Measurements from ENCODE around the gene BTBD16. TPM values are rescaled to one million over a fixed set of nuclear protein-coding genes. Genes with fewer than 3 reads are reported as not detected.

Gene BTBD16
- total RNA-seq, 5 donors from 2014 or later (not counting 1 experiment from before 2014, with no cell fraction given), result not detected

- H3K4me1 Mint-ChIP-seq, result no peaks in the 10 kb centered on the region
- no peaks in the 10 kb centered on the region for H3K36me3 Mint-ChIP-seq
- Histone ChIP-seq H3K36me3 (ENCODE audit: control insufficient read depth in 2 of 2, extremely low read depth in 1 of 2, insufficient read depth in 1 of 2, low read length in 1 of 2) (no peaks in the 10 kb centered on the region), H3K27me3 (replicated peaks in 1 of 2; ENCODE audit: control insufficient read depth in 2 of 2, extremely low read depth in 1 of 2, insufficient read depth in 2 of 2, low read length in 1 of 2) (peaks cover 0 to 26% of the 10 kb centered on the region in 2 experiments), H3K4me3 (ENCODE audit: control insufficient read depth in 1 of 2, extremely low read depth in 1 of 2, low read length in 1 of 2) (no peak overlapping the region), H3K4me1 (ENCODE audit: control insufficient read depth in 1 of 2, extremely low read depth in 1 of 2, insufficient read depth in 2 of 2, low read length in 2 of 2) (no peaks in the 10 kb centered on the region), H3K9me3 (no peaks in the 10 kb centered on the region), H3K27ac (ENCODE audit: low read length) (no peak overlapping the region)
- H3K27me3 Mint-ChIP-seq, result peaks cover 7 to 14% of the 10 kb centered on the region in 2 donors
- H3K9me3 Mint-ChIP-seq, result no peaks in the 10 kb centered on the region
- no peak overlapping the region for H3K27ac Mint-ChIP-seq
- no peak overlapping the region for H3K4me3 Mint-ChIP-seq
- CTCF ChIA-PET, result interaction anchor here in 1 of 2 donors (0.6 kb wide), 2 partner anchors 12 to 1414 kb away, joined by 3 to 4 read pairs; no protein-coding TSS in a partner anchor
- WGBS (ENCODE audit: insufficient coverage), result 97% methylated on average over 17 of the region's 19 CpGs
- DNase-seq (no peak), ATAC-seq (replicated peaks in 1 of 4) (no peak)
- POLR2A ChIA-PET, result no interaction called here
Measured at GRCh38 chr10:122230222-122230621, 40.9 kb upstream of the BTBD16 start.

- Histone ChIP-seq H3K4me3 (ENCODE audit: control insufficient read depth in 1 of 2, extremely low read depth in 1 of 2, low read length in 1 of 2) (no peak overlapping the region), H3K27me3 (replicated peaks in 1 of 2; ENCODE audit: control insufficient read depth in 2 of 2, extremely low read depth in 1 of 2, insufficient read depth in 2 of 2, low read length in 1 of 2) (peaks cover 0 to 16% of the 10 kb centered on the region in 2 experiments), H3K4me1 (ENCODE audit: control insufficient read depth in 1 of 2, extremely low read depth in 1 of 2, insufficient read depth in 2 of 2, low read length in 2 of 2) (no peaks in the 10 kb centered on the region), H3K36me3 (ENCODE audit: control insufficient read depth in 2 of 2, extremely low read depth in 1 of 2, insufficient read depth in 1 of 2, low read length in 1 of 2) (no peaks in the 10 kb centered on the region), H3K9me3 (no peaks in the 10 kb centered on the region), H3K27ac (ENCODE audit: low read length) (no peak overlapping the region)
- Mint-ChIP-seq H3K27ac (no peak overlapping the region), H3K27me3 (no peaks in the 10 kb centered on the region), H3K9me3 (no peaks in the 10 kb centered on the region), H3K4me1 (no peaks in the 10 kb centered on the region), H3K36me3 (no peaks in the 10 kb centered on the region), H3K4me3 (no peak overlapping the region)
- POLR2A ChIA-PET, result no interaction called here
- WGBS (ENCODE audit: insufficient coverage), result 86% methylated on average over 1 of the region's 3 CpGs
- ATAC-seq (replicated peaks in 1 of 4) (no peak), DNase-seq (no peak)
- CTCF ChIA-PET, result no interaction called here
Measured at GRCh38 chr10:122232769-122233168, 38.3 kb upstream of the BTBD16 start.

GRCh38 chr10:122233857-122234348, 37.2 kb upstream of the BTBD16 start:
- H3K4me3 Mint-ChIP-seq, result no peak overlapping the region
- POLR2A ChIA-PET, result no interaction called here
- CTCF ChIA-PET, result no interaction called here
- ATAC-seq (replicated peaks in 1 of 4), result no peak
- DNase-seq, result no peak
- Histone ChIP-seq H3K4me3 (ENCODE audit: control insufficient read depth in 1 of 2, extremely low read depth in 1 of 2, low read length in 1 of 2) (no peak overlapping the region), H3K4me1 (ENCODE audit: control insufficient read depth in 1 of 2, extremely low read depth in 1 of 2, insufficient read depth in 2 of 2, low read length in 2 of 2) (no peaks in the 10 kb centered on the region), H3K27me3 (replicated peaks in 1 of 2; ENCODE audit: control insufficient read depth in 2 of 2, extremely low read depth in 1 of 2, insufficient read depth in 2 of 2, low read length in 1 of 2) (peaks cover 0 to 14% of the 10 kb centered on the region in 2 experiments), H3K9me3 (no peaks in the 10 kb centered on the region), H3K36me3 (ENCODE audit: control insufficient read depth in 2 of 2, extremely low read depth in 1 of 2, insufficient read depth in 1 of 2, low read length in 1 of 2) (no peaks in the 10 kb centered on the region), H3K27ac (ENCODE audit: low read length) (no peak overlapping the region)
- H3K36me3 Mint-ChIP-seq, result no peaks in the 10 kb centered on the region
- H3K9me3 Mint-ChIP-seq, result no peaks in the 10 kb centered on the region
- H3K27ac Mint-ChIP-seq, result no peak overlapping the region
- H3K27me3 Mint-ChIP-seq, result no peaks in the 10 kb centered on the region
- WGBS (ENCODE audit: insufficient coverage), result 83% methylated on average over 8 of the region's 11 CpGs
- H3K4me1 Mint-ChIP-seq, result no peaks in the 10 kb centered on the region

GRCh38 chr10:122234416-122234815, 36.7 kb upstream of the BTBD16 start:
- Histone ChIP-seq H3K27ac (ENCODE audit: low read length) (no peak overlapping the region), H3K9me3 (no peaks in the 10 kb centered on the region), H3K27me3 (replicated peaks in 1 of 2; ENCODE audit: control insufficient read depth in 2 of 2, extremely low read depth in 1 of 2, insufficient read depth in 2 of 2, low read length in 1 of 2) (peaks cover 0 to 14% of the 10 kb centered on the region in 2 experiments), H3K4me1 (ENCODE audit: control insufficient read depth in 1 of 2, extremely low read depth in 1 of 2, insufficient read depth in 2 of 2, low read length in 2 of 2) (no peaks in the 10 kb centered on the region), H3K36me3 (ENCODE audit: control insufficient read depth in 2 of 2, extremely low read depth in 1 of 2, insufficient read depth in 1 of 2, low read length in 1 of 2) (no peaks in the 10 kb centered on the region), H3K4me3 (ENCODE audit: control insufficient read depth in 1 of 2, extremely low read depth in 1 of 2, low read length in 1 of 2) (no peak overlapping the region)
- no peaks in the 10 kb centered on the region for H3K9me3 Mint-ChIP-seq
- WGBS (ENCODE audit: insufficient coverage), result no CpG with 5 or more reads among the region's 2 CpGs
- CTCF ChIA-PET, result no interaction called here
- H3K36me3 Mint-ChIP-seq, result no peaks in the 10 kb centered on the region
- H3K4me1 Mint-ChIP-seq, result no peaks in the 10 kb centered on the region
- no peak for ATAC-seq (replicated peaks in 1 of 4)
- POLR2A ChIA-PET, result no interaction called here
- no peak overlapping the region for H3K4me3 Mint-ChIP-seq
- no peak for DNase-seq
- H3K27me3 Mint-ChIP-seq, result no peaks in the 10 kb centered on the region
- H3K27ac Mint-ChIP-seq, result no peak overlapping the region

- ChIA-PET POLR2A (no interaction called here), CTCF (no interaction called here)
- H3K9me3 Mint-ChIP-seq, result no peaks in the 10 kb centered on the region
- WGBS (ENCODE audit: insufficient coverage), result 85% methylated on average over 2 of the region's 5 CpGs
- Histone ChIP-seq H3K36me3 (ENCODE audit: control insufficient read depth in 2 of 2, extremely low read depth in 1 of 2, insufficient read depth in 1 of 2, low read length in 1 of 2) (no peaks in the 10 kb centered on the region), H3K4me3 (ENCODE audit: control insufficient read depth in 1 of 2, extremely low read depth in 1 of 2, low read length in 1 of 2) (no peak overlapping the region), H3K4me1 (ENCODE audit: control insufficient read depth in 1 of 2, extremely low read depth in 1 of 2, insufficient read depth in 2 of 2, low read length in 2 of 2) (no peaks in the 10 kb centered on the region), H3K9me3 (no peaks in the 10 kb centered on the region), H3K27me3 (replicated peaks in 1 of 2; ENCODE audit: control insufficient read depth in 2 of 2, extremely low read depth in 1 of 2, insufficient read depth in 2 of 2, low read length in 1 of 2) (peaks cover 0 to 17% of the 10 kb centered on the region in 2 experiments), H3K27ac (ENCODE audit: low read length) (no peak overlapping the region)
- DNase-seq (no peak), ATAC-seq (replicated peaks in 1 of 4) (no peak)
- H3K4me3 Mint-ChIP-seq, result no peak overlapping the region
- H3K27me3 Mint-ChIP-seq, result no peaks in the 10 kb centered on the region
- H3K4me1 Mint-ChIP-seq, result no peaks in the 10 kb centered on the region
- H3K27ac Mint-ChIP-seq, result no peak overlapping the region
- H3K36me3 Mint-ChIP-seq, result no peaks in the 10 kb centered on the region
Measured at GRCh38 chr10:122236690-122237306, 34.3 kb upstream of the BTBD16 start.

- H3K4me1 ChIP-seq (ENCODE audit: control insufficient read depth in 1 of 2, extremely low read depth in 1 of 2, insufficient read depth in 2 of 2, low read length in 2 of 2), result no peaks in the 10 kb centered on the region
- no peaks in the 10 kb centered on the region for H3K36me3 Mint-ChIP-seq
- ChIA-PET CTCF (no interaction called here), POLR2A (no interaction called here)
- H3K27me3 Mint-ChIP-seq, result no peaks in the 10 kb centered on the region
- no peak overlapping the region for H3K27ac Mint-ChIP-seq
- H3K4me3 ChIP-seq (ENCODE audit: control insufficient read depth in 1 of 2, extremely low read depth in 1 of 2, low read length in 1 of 2), result no peak overlapping the region
- ATAC-seq (replicated peaks in 1 of 4), result no peak
- H3K27me3 ChIP-seq (replicated peaks in 1 of 2; ENCODE audit: control insufficient read depth in 2 of 2, extremely low read depth in 1 of 2, insufficient read depth in 2 of 2, low read length in 1 of 2), result peaks cover 0 to 17% of the 10 kb centered on the region in 2 experiments
- no peaks in the 10 kb centered on the region for H3K36me3 ChIP-seq (ENCODE audit: control insufficient read depth in 2 of 2, extremely low read depth in 1 of 2, insufficient read depth in 1 of 2, low read length in 1 of 2)
- no peaks in the 10 kb centered on the region for H3K9me3 ChIP-seq
- H3K27ac ChIP-seq (ENCODE audit: low read length), result no peak overlapping the region
- H3K4me1 Mint-ChIP-seq, result no peaks in the 10 kb centered on the region
- 90% methylated on average over 10 of the region's 17 CpGs for WGBS (ENCODE audit: insufficient coverage)
- no peak for DNase-seq
- H3K4me3 Mint-ChIP-seq, result no peak overlapping the region
- H3K9me3 Mint-ChIP-seq, result no peaks in the 10 kb centered on the region
Measured at GRCh38 chr10:122237331-122237990, 33.6 kb upstream of the BTBD16 start.

Data from T-cell (primary cell).